Osteoblast (primary cell): ENCODE results near the gene TBC1D4. TPM values are rescaled to one million over a fixed set of nuclear protein-coding genes. Genes with fewer than 3 reads are reported as not detected.

Experiments
- DNase-seq: peaks from one replicate; pipeline ENCODE4 v3.0.0; 2011; ENCODE audit warnings: low spot score, mixed read lengths; ENCODE audit not compliant: insufficient read length; ENCODE audit errors: missing footprints
- H2AFZ ChIP-seq: 2 replicates; pipeline ENCODE4 v1.6.0; 2011; ENCODE audit warnings: mild to moderate bottlenecking, low read length
- H3K27ac ChIP-seq: 2 replicates; pipeline ENCODE4 v1.5.1; 2011; ENCODE audit warnings: mild to moderate bottlenecking, low read depth, low read length, moderate library complexity
- H3K27me3 ChIP-seq: 2 replicates; pipeline ENCODE4 v1.6.0; 2012; ENCODE audit warnings: mild to moderate bottlenecking, control low read depth, inconsistent platforms, low read length, moderate library complexity; ENCODE audit not compliant: insufficient read depth
- H3K36me3 ChIP-seq: 2 replicates; pipeline ENCODE4 v1.5.1; 2011; ENCODE audit warnings: mild to moderate bottlenecking, low read length, control low read depth, moderate library complexity; ENCODE audit not compliant: insufficient read depth
- H3K4me1 ChIP-seq: 2 replicates; pipeline ENCODE4 v1.5.1; 2011; ENCODE audit warnings: mild to moderate bottlenecking, low read length, control low read depth, moderate library complexity; ENCODE audit not compliant: insufficient read depth
- H3K4me2 ChIP-seq: 2 replicates; pipeline ENCODE4 v1.6.0; 2011; ENCODE audit warnings: mild to moderate bottlenecking, low read length; ENCODE audit not compliant: insufficient read depth
- H3K4me3 ChIP-seq: fragments of 200-600 bp; sonication (generic); 3 replicates; pipeline ENCODE4 v1.5.1; 2012; ENCODE audit warnings: mild to moderate bottlenecking, low read length, inconsistent platforms; ENCODE audit not compliant: insufficient read depth
- H3K79me2 ChIP-seq: 2 replicates; pipeline ENCODE4 v1.6.0; 2012; ENCODE audit warnings: mild to moderate bottlenecking, low read length, control low read depth, inconsistent platforms; ENCODE audit not compliant: insufficient read depth
- H3K9me3 ChIP-seq: 2 replicates; pipeline ENCODE4 v1.5.1; 2011; ENCODE audit warnings: low read depth, low read length, control low read depth
- H4K20me1 ChIP-seq: 2 replicates; pipeline ENCODE4 v1.6.0; 2012; ENCODE audit warnings: mild to moderate bottlenecking, low read length, control low read depth; ENCODE audit not compliant: insufficient read depth
- total RNA-seq: library from RNA; depleted of rRNA; stranded (reverse); fragments of >200 nt; gene quantifications from 2 replicates; pipeline ENCODE4 v1.2.3, GENCODE V29; 2012
- TF ChIP-seq, protein P1 (sequence below): IDR thresholded peaks from 2 replicates; pipeline ENCODE4 v1.5.1; 2011; ENCODE audit warnings: mild to moderate bottlenecking, low read depth, low read length, moderate library complexity; ENCODE audit errors: extremely low read depth

TBC1D4 gene
- total RNA-seq, 1 donor, result 19.5 TPM

DNA sequence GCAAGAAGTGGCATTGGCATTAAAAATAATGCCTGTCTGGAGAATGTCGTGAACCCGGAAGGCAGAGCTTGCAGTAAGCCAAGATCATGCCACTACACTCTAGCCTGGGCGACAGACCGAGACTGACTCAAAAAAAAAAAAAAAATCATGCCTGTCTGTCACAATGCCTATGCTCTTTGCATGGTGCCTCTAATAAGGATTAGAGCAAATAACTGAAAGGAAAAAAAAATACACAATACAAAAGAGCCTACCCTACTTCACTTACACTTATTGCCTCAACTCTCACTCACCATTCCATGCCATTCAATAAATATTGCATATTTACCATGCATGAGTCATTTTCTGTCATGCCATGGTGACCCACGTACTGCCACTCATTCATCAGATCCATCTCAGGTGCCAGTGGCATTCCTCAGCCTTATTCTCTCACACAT, 49.1 kb downstream of the TBC1D4 start:
- Histone ChIP-seq H3K36me3 (no peaks in the 10 kb centered on the region), H2AFZ (no peak overlapping the region), H4K20me1 (peaks cover 18% of the 10 kb centered on the region), H3K4me2 (no peak overlapping the region), H3K9me3 (no peaks in the 10 kb centered on the region), H3K27me3 (no peaks in the 10 kb centered on the region), H3K79me2 (peaks cover 30% of the 10 kb centered on the region), H3K4me1 (peaks cover 3% of the 10 kb centered on the region), H3K4me3 (no peak overlapping the region), H3K27ac (no peak overlapping the region)
- DNase-seq, result no peak
- TF ChIP-seq, protein P1, sequence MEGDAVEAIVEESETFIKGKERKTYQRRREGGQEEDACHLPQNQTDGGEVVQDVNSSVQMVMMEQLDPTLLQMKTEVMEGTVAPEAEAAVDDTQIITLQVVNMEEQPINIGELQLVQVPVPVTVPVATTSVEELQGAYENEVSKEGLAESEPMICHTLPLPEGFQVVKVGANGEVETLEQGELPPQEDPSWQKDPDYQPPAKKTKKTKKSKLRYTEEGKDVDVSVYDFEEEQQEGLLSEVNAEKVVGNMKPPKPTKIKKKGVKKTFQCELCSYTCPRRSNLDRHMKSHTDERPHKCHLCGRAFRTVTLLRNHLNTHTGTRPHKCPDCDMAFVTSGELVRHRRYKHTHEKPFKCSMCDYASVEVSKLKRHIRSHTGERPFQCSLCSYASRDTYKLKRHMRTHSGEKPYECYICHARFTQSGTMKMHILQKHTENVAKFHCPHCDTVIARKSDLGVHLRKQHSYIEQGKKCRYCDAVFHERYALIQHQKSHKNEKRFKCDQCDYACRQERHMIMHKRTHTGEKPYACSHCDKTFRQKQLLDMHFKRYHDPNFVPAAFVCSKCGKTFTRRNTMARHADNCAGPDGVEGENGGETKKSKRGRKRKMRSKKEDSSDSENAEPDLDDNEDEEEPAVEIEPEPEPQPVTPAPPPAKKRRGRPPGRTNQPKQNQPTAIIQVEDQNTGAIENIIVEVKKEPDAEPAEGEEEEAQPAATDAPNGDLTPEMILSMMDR, result no peak

DNA sequence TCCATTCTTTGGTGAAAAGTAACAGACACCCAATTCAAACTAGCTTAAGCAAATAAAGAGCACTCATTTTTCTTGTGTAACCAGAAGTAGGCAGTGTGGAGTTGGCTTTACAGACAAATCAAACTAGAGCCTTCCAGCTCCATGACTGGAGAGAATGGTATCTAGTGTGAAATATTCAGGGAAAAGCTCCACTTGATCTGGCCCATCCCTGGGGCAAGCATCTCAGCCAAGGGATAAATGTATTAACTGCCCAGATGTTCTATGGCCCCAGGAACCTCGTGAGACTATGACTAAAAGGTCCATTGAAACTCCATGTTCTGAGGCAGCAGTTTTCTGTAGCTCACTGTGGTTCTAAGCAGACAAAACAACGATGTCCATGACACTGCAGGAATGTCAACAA, 49.9 kb downstream of the TBC1D4 start:
- no peak for DNase-seq
- Histone ChIP-seq H3K9me3 (no peaks in the 10 kb centered on the region), H3K4me1 (no peaks in the 10 kb centered on the region), H2AFZ (no peak overlapping the region), H3K27me3 (no peaks in the 10 kb centered on the region), H3K27ac (no peak overlapping the region), H3K36me3 (no peaks in the 10 kb centered on the region), H4K20me1 (peaks cover 18% of the 10 kb centered on the region), H3K79me2 (peaks cover 30% of the 10 kb centered on the region), H3K4me3 (no peak overlapping the region), H3K4me2 (no peak overlapping the region)
- TF ChIP-seq, protein P1, result peak; percentile 19

DNA sequence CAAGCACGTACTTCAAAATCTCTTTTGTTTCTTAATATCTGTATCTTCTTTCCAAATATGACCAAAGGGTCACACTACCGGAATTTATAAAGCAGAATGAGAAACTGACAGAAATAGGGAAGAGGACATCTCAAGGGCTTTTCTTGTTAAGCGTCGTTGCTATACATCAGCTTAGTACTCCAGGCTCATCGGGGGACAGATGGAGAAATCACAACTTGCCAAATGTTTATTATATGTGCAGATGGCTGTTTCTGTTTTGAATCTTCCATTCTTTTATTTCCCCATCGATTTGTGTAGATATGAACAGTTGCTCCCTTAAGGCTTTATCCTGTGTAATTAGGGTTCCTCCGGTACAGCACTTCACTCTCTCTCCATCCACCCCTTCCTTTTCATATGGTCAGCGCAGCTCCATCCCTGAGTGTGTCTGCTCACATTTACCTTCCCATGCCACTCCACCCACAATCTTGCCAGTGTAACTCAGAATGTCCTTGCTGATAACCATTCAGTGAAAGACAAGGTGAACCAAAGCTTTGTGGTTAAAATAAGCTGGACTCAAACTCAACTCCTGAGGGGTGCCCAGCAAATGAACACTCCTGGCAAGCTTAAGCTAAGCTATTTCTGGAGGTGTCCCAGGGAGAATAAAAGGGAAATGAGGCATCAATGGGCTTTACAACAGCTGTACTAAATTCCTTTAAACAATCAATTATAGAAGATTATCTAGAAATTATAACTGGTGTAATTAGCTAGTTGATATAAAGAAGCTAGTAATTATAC, 51.3 kb downstream of the TBC1D4 start:
- H2AFZ ChIP-seq, result no peak overlapping the region
- H3K4me1 ChIP-seq, result no peaks in the 10 kb centered on the region
- no peaks in the 10 kb centered on the region for H3K36me3 ChIP-seq
- H3K27ac ChIP-seq, result no peak overlapping the region
- H3K9me3 ChIP-seq, result no peaks in the 10 kb centered on the region
- peaks cover 18% of the 10 kb centered on the region for H4K20me1 ChIP-seq
- H3K4me3 ChIP-seq, result no peak overlapping the region
- peaks cover 24% of the 10 kb centered on the region for H3K79me2 ChIP-seq
- DNase-seq, result no peak
- no peak overlapping the region for H3K4me2 ChIP-seq
- H3K27me3 ChIP-seq, result no peaks in the 10 kb centered on the region
- TF ChIP-seq, protein P1, result no peak

DNA sequence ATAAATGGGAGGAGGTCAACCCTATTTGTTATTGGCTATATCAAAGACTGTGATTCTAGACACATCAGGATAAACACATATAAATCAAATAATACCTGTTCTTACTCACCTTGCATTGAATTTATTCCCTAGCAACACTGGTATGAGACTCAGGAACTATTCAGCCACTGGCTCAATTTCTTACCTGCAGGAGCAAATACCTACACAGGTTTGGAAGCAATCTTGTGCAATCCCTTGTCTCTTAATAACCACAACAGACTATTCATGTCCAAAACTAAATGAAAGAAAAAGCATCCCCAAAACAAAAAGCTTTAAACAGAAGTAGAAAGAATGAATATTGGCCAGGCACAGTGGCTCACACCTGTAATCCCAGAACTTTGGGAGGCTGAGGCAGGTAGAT, 55.5 kb downstream of the TBC1D4 start:
- no peak overlapping the region for H3K4me3 ChIP-seq
- no peak overlapping the region for H3K4me2 ChIP-seq
- H2AFZ ChIP-seq, result no peak overlapping the region
- H4K20me1 ChIP-seq, result peaks cover 12% of the 10 kb centered on the region
- DNase-seq, result no peak
- TF ChIP-seq, protein P1, result no peak
- no peaks in the 10 kb centered on the region for H3K36me3 ChIP-seq
- no peaks in the 10 kb centered on the region for H3K4me1 ChIP-seq
- H3K27me3 ChIP-seq, result no peaks in the 10 kb centered on the region
- H3K9me3 ChIP-seq, result no peaks in the 10 kb centered on the region
- no peak overlapping the region for H3K27ac ChIP-seq
- H3K79me2 ChIP-seq, result peaks cover 12% of the 10 kb centered on the region
